ENCODE measurements around the gene TTC3.

- no peak for TF ChIP-seq EZH2 (IDR thresholded peaks at IDR 0.05; ENCODE audit: insufficient read depth, low read length)
- no peak for TF ChIP-seq CTCF (IDR thresholded peaks at IDR 0.05; ENCODE audit: insufficient read depth, low read depth, low read length)
Observed at GRCh38 chr21:37045149-37045548, 27.9 kb upstream of the TTC3 start.
